ENCODE results near the gene TH.

The TH gene

DNA sequence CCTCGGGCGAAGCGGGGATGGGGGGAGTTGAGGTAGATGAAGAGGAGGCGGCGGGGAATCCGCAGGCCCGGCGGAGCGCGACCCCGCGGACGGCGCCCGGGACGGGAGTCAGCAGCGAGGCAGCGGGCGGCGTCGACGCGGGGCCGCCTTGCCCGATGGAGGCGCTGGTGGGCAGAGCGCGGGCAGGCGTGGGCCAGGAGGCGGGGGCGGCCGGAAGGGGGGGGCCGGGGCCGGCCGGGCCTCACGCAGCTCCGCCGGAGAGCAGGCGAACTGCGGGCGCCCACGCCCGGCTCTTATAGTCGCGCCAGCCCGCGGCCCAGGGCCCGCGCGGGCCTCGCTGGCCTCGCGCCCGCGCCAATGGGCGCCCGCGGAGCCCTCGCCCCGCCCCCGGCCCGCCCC, 32.5 kb downstream of the TH start, which contains the start of gene IGF2:
TSS of gene IGF2 (minus strand) at position 267 of the 399 bp plus-strand sequence. CDS start 3,866 bp downstream, outside the sequence.
- no peak for DNase-seq

- no peak for DNase-seq
Observed at GRCh38 chr11:2138431-2139122, 33.0 kb downstream of the TH start.

- DNase-seq: no peak
Observed at GRCh38 chr11:2138068-2138430, 33.6 kb downstream of the TH start.

- no peak for DNase-seq
Observed at GRCh38 chr11:2137202-2138067, 34.2 kb downstream of the TH start.

- no peak for DNase-seq
Observed at GRCh38 chr11:2136952-2137201, 34.7 kb downstream of the TH start.

DNA sequence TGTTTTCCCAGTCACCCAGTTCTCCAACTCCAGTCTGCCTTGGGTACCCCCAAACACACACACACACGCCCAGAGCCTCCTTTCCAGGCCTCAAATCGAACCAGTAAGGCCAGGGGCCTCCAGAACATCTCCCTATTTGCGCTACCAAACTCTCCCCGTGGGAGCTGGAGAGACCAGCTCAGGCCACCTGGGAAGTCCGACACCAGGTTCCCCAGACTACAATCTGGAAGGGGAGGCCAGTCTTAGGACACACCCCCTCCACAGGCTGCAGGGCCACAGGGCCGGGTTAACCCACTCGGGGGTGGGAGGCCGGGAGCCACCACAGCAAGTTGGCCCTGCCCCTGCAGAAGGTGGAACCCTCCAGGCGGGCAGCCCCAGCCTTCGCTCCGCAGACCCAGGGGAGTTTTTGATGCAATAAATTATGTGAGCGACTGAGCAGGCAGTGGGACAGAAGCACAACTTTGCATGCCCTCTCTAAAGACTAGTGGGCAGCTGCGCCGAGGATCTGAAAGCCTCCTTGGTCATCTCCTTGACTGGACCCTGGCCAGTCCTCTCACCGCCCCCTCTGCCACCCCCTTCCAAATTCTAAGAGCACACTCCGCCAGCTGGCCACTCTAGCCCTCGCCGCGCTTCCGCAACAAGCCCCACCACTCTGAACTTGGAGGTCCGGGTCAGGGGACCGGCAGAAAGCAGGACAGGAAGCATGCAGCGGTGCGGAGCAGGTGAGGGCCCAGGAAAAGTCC, 35.2 kb downstream of the TH start:
- no peak for DNase-seq

DNA sequence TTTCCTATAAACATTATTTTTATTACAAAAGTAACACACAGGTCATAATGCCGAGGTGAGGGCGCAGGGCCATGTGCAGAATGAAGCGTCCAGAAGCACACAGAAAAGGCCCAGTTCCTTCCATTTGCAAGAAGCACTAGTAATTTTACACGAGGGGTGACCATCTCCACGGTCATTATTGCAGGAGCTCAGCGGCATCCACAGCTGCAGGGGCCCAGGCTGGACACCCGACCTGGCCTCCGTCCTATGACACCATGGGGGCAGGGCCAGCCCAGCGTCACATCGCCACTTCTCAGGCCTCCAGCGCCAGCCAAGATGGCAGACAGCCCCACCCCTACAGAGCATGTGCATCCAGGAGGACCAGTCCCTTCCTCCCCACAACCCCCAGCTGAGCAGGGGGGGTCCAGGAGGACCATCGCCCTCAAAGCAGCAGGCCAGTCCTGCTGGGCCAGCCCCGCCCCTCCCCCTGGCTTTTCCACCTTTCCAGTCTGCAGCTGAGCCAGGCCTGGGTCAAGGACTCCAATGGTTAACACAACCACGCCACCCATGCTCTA, 35.9 kb downstream of the TH start:
- DNase-seq: no peak

DNA sequence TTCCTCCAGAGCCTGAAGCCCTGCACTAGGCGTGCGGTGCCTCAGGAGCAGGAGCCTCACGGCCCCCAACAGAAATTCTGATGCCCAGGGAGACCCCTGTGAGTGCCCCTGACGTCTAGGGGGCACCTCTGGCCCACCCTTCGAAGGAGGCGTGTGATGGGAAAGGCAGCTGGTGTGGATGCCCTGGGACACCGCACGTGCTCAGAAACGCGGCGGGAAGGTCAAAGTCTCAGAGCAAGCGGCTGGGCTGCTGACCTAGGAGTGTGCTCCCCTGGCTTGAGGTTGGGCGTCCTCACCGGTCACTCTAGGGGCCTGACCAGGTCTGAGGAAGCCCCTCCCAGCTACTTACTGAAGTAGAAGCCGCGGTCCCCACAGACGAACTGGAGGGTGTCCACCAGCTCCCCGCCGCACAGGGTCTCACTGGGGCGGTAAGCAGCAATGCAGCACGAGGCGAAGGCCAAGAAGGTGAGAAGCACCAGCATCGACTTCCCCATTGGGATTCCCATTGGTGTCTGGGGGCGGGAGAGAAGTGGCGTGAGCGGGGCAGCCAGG, 36.5 kb downstream of the TH start:
- no peak for DNase-seq

- DNase-seq: no peak
Observed at GRCh38 chr11:2134022-2135010, 37.3 kb downstream of the TH start.

DNA sequence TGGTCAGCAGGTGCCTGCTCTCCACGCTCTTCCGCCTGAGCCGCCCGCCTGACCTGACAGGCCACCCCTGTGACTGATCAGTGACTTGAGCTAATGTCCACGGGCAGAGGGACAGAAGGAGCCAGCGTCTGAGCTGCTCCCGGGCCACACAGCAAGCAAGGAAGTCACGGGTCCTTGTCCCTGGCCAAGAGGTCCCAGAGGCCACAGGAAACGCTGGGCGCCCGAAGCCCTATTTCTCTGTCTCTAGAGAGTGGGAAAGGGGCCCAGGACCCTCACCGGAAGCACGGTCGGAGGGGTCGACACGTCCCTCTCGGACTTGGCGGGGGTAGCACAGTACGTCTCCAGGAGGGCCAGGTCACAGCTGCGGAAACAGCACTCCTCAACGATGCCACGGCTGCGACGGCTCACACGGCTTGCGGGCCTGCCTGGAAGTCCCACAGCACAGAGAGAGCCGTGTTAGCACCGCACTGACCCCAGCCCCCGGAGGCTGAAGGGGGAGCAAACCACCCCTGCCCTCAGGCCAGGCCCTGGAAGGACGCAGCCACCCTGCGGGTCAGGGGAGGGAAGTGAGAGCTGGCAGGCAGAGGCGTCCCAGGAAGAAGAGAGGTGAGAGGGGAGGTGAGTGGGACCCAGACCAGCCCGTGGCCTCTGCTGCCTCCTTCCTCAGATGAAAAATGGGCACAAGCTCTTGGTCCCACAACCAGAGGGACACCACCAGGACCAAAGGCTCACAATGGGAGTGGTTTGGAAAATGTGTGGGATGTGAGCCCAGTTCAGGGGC, 38.2 kb downstream of the TH start:
- no peak for DNase-seq

- no peak for DNase-seq
Observed at GRCh38 chr11:2132874-2133240, 38.8 kb downstream of the TH start.

DNA sequence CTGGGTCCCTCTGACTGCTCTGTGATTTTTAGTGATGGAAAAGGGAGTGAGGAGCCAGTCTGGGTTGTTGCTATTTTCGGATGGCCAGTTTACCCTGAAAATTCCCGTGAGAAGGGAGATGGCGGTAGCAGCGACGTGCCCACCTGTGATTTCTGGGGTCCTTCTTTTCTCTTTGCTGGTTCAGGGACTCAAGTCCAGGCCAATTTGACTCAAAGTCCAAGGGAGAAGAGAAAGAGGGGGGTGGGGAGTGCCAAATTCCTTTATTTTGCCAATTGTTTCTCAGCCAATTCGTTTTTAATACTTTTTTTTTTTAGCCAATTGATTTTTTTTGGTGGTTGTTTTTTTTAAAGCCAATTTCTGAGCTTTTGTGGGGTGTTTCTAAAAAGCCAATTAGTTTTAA, 39.4 kb downstream of the TH start:
- DNase-seq: no peak

- no peak for DNase-seq
Observed at GRCh38 chr11:2131371-2132236, 40.0 kb downstream of the TH start.

GRCh38 chr11:2130881-2131352, 40.7 kb downstream of the TH start:
- no peak for DNase-seq

GRCh38 chr11:2129699-2130366, 41.8 kb downstream of the TH start:
- no peak for DNase-seq

DNA sequence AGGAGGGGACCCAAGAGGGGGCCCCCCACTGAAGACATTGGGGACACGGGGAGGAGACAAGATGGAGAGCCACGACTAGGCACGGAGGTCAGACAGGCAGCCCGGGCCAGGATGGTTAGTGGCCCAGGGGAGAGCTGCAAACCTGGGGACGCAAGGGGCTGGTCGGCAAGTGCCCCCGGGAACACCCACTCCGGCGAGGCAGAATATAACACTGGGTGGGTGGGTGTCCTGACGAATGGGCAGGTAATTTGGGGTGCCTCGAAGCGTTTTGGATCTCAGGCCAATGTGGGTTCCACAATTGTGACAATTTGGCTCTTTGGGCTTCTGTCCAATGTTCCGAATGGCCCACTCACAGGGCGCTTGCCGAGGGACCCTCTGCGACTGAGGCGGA, 42.3 kb downstream of the TH start:
- DNase-seq: no peak

GRCh38 chr11:2128511-2129307, 42.9 kb downstream of the TH start:
- no peak for DNase-seq

DNA sequence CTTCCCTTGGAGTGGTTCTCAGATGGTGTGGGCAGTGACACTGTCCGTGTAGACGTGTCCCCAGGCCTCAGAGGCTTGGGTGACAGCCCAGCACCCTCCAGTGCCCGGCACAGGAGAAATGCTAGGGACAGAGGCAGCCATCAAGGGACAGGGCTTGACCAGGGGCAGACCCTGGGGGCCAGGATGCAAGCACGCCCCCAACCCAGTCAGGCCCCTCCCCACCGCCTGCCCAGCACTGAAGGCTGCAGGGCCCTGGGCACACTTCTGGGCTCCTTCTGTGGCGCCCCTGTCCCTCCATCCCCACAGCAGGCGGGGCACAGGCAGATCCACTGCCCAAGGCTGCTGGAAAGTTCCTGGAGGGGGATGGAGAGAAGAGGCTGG, 43.5 kb downstream of the TH start:
- DNase-seq: no peak

All from NCI-H187 (cell line).